ENCODE results near the gene BTBD9.
A peak's percentile ranks its signal among the peaks of the same experiment; 100 is the strongest.
"Not testable (repeated sequence)": the region's sequence is repeated elsewhere in the genome, so short reads cannot be mapped to it uniquely, and the experiment has no call there.

Gene BTBD9

GRCh38 chr6:38477680-38478260, 162.0 kb downstream of the BTBD9 start:
- DNase-seq: no peak

- DNase-seq: no peak
These were observed 162.8 kb downstream of the BTBD9 start for GRCh38 chr6:38476888-38477287.

DNA sequence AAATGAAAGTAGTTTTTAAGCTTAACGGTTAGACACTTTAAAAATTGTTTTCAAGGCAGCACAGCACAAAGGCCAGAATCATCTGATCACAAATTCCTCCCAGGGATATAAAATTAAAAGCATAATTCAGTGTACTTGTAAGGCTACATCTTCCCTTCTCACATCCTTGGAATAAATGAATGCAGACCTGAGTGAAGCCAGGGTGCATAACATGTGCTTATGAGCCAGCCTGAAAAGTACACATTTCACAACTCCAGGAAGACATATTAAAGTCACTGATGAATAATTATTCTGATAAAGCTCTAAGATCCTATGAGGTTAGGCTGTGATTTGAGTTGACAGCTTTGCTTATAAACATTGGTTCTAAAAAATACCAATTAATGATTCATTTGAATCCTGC, 163.6 kb downstream of the BTBD9 start:
- no peak for DNase-seq

DNA sequence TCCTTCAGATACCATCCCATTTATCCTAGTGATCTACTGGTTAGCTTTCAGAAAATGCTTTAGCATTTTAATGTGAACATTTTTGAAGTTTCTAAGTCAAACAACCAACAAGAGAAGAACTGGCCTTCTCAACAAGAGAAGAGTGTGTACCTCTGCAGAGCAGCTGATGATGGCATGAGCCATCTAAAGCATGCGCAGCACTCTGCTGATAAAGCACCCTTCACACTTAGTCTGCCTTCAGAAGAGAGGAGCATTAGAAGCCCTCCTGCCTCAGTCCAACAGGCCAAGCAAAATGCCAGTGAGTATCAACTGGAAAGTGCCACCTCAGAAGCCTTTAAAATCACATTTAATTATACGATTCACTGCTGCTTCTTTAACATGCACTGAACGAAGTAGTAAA, 169.2 kb downstream of the BTBD9 start:
- DNase-seq: no peak

GRCh38 chr6:38467566-38467965, 172.2 kb downstream of the BTBD9 start:
- no peak for DNase-seq

GRCh38 chr6:38460186-38460585, 179.5 kb downstream of the BTBD9 start:
- DNase-seq: no peak

DNA sequence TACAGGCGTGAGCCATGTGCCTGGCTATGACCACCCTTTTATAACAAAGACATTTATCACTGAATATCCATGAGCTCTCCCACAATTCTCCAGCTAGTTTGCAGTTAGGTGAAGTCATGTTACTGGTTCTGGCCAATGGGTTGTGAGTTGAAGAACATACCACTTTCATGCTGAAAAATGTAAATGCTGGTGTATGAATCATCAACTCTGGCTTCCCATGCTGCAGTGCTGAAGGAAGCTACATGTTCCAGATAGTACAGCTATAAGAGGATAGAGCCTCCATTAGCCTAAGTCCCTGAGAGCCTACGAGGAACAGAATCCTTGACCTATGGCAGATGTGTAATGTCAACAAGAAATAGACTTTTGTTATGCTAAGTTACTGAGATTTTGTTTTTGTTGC, 180.4 kb downstream of the BTBD9 start:
- no peak for DNase-seq

GRCh38 chr6:38453861-38454260, 185.9 kb downstream of the BTBD9 start:
- DNase-seq: no peak

DNA sequence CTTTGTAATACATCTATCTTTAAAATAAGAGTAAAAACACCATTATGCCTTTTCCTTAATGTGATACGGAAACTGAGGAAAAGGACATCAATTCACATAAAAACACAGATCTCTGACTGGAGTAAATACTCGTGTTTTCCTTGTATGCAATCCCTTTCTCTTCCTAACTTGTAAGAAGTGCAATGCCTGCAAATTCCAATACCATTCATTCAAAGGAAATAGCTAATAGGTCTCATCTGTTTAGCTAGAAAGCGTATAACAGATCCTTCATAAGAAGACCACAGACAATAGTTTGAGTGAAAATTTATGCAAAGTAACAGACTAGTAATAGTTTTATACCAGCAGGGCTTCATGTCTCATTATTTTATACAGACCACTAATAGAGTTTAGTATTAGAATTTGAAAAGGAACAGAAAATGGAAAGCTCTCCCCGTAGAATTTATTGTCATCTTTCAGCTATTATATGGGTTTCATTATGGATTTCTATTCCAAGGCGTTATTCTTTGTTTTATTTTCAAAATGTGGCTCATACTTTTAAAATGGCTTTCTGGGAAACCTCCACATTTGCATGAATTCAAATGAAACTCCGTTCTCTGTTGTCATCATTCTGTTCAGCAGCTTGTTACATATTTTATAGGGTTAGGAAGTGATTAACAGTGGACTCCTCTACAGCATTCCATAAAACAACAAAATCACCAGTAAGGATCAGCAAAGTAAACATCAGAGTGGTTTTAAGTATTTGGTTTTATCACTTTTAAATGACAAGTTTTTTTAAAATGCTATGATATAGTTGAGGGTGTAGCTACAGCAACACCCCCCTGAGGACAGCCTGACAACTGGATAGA, 186.7 kb downstream of the BTBD9 start:
- no peak for DNase-seq

DNA sequence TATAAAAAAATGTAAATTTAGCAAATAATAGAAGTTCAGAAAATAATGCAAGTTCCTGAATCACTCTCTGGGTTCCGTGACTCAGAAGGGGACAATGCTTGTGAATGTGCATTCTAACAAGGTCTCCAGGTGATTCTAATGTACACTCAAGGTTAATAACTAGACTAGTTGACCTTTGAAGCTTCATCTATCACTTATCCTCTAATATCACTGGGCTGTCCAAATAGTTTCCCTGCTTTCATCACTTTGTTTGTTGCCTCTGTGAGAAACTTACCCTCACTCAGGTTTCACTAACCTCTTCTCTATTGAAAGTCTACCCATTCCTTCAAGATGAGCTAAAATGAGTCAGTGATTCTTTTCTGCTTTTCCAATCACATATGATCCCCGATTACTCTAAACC, 189.0 kb downstream of the BTBD9 start:
- no peak for DNase-seq

DNA sequence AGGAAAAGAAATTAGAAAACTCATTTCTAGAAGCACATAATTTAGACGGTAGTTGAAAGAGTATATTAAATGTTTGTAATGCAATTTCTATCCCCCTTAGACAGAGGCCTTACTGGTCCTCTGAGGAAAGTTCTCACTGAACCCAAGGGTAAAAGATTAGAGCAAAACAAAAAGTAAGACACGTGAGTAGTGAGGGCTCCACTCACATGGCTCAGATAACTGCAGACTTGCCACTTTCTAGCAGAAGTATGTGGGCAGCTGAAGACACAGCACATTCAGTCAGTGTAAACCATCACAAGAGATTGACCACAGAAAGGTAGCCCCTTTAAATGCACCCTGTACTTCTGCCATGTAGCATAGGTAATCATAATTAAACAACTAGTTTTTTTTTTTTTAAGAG, 193.8 kb downstream of the BTBD9 start:
- no peak for DNase-seq

DNA sequence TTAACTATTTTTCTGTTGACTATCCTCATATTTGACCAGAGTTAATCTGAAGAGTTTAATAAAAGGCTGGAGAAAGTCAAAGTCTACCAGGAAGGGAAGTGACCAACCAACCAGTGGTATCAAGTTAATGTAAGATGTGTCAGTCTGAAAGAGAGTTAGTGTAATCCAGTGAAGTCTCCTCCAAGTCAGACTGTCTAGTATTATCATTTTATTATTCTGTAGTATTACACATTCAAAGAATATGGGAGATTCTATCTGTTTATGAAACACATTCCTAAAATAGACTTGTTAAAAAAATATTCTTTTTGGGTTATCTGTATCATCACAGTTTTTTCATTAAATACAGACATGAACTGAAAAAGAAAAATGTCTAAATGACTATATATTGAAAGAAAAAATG, 194.4 kb downstream of the BTBD9 start:
- no peak for DNase-seq

DNA sequence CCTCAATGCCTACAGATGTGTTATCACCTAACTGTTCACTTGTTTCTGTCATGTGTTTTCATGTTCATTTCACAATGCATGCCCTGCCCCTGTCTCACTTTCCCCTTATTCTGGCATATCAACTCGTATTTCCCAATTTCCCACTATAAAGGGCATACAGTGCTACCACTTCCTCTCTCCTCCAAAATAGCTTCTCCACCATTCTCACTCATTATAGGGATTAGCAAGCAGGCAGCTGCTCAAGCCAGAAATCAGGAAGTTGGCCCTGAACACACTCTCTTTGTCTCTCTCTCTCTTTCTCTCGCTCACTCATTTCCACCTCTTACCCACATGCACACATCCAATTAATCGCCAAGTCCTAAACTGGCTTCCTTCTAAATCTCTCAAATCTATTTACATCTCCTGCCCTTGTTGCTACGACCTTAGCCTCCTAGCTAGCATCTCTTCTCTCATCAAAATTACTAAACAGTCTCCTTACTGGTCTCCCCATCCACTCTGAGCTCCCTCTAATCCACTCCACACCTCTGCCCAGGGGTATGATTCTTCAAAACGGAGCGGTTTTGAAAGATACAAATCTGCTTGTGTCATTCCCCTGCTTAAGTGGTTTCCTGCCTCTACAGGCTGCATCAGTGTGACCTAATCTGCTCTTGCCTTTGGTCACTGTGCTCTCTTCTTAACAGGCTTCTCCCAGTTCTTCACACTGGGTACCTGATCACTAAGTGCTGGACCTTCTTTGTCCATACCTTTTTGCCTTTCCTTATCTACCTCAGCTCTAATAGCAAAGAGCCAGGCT, 196.2 kb downstream of the BTBD9 start:
- DNase-seq: peak in 1 of 2 experiments; percentile 5

- DNase-seq: no peak
These were observed 201.6 kb downstream of the BTBD9 start for GRCh38 chr6:38438097-38438496.

- DNase-seq: no peak
These were observed 202.8 kb downstream of the BTBD9 start for GRCh38 chr6:38436726-38437465.

- DNase-seq: no peak
These were observed 204.4 kb downstream of the BTBD9 start for GRCh38 chr6:38435330-38435729.

DNA sequence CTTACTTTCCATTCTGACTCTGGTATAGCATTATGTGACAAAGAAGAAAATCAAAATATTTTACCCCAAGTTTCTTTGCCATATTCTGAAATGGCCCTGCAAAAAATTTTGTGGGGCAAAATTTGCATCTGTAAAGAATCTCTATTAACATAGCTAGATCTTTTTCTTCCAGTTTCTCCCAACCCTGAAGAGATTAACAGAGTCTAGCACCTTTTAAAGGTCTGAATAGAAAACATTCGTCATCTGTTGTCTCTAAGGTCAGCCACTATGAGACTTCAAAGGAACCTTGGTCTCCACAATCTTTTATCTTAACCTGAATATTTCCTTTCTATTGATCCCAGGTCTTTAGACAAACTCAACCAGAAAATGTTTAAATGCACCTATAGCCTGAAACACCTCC, 205.7 kb downstream of the BTBD9 start:
- no peak for DNase-seq

DNA sequence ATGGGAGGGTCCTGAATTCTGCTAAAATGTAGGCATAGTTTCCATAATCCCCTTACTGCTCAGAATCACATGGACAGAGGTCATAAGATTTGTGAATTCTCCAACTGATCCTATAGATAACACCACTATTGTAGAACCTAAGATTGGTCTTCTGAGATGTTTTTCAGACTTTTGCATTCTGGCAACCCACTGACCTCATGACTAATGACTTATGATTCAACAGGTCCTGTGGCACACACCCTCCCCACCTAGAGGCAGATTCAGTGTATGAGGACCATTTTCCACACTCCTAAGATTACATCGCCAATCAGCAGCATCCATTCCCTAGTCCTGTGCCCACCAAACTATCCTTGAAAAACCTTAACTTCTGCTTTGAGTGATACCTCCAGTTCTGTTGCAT, 207.2 kb downstream of the BTBD9 start:
- no peak for DNase-seq

DNA sequence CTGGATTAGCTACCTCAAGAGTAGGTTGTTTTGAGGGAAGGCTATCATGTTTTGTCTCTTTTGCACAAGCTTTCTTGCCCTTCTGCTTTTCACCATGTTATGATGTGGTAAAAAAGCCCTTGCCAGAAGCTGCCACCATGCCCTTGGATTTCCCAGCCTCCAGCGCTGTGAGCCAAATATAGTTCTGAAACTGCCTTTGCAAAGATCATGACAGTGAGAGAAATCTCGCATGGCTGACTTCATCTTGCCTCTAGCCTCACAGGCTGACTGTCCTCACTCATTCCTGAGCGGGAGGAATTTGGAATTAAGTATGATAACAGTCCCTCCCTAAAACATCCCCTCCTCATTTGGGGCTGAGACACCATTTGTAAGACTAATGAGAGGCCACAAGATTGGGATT, 207.7 kb downstream of the BTBD9 start:
- no peak for DNase-seq

DNA sequence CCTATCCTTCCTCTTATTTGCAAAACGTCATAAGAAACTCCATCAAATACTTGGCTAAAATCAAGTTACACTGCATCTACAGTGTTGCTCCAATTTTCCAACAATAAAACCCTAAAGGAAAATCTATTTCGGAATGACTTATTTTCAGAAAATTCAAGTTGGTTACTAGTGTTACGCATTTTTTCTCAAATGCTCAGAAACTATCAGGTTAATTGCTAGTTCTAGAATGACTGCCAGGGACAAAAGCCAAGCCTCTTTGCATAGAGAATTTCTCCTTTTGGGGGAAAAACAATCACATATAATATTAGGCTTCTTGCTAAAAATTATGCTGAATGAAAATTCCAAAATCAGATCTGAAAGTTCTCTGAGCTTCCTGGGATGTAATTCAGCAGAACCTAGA, 210.2 kb downstream of the BTBD9 start:
- DNase-seq: no peak

DNA sequence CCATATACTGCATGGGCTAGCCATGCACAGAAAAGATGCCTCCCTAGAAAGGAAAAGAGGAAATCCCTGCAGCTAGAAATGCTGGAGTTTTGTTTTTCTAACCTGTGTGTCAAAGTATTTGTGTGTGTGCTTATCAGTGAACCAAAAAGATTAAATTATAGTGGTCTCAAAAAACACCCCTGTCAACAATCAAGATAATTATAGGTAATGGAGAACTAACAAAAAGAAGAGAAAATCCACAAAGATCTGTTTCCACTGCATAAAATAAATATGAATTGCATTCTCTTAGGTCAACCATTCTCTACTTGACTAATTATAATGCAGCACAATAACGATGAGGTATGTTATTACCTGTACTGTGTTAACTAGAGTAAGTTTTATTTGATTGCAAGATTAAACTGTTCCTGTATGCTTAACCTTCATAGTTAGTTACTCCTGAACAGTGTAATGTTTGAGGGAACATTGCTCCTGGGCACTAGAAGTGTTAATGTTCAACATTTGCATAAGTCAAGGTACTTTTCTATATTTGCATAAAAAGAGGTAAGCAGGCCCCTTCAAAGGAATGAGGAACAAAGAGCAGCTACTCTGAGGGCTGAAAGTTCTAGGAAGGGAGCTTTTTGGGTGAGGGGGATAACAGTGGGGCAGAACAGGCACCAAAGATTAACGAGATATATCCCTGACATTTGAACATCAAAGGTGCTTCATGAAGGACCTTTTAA, 212.1 kb downstream of the BTBD9 start:
- no peak for DNase-seq

DNA sequence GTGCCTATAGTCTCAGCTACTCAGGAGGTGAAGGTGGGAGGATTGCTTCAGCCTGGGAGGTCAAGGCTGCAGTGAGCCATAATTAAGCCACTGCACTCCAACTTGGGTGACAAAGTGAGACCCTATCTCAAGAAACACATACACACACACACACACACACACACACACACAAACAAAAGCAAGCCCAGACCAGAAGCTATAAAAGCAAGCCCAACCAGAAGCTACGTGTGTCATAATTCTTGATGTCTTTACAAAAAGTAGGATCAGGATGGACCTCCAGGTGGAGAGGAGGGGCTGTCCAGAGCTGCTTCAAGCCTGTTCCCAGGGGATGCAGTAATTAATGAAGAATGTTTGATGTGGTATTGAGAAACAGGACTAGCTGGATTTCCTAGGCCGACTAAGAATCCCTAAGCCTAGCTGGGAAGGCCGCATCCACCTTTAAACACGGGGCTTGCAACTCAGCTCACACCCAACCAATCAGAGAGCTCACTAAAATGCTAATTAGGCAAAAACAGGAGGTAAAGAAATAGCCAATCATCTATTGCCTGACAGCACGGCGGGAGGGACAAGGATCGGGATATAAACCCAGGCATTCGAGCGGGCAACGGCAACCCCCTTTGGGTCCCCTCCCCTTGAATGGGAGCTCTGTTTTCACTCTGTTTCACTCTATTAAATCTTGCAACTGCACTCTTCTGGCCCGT, 213.8 kb downstream of the BTBD9 start:
- DNase-seq: not testable (repeated sequence)

Measured in SHP77 (cell line).